Heart left ventricle (tissue), 16 donors: ENCODE measurements around the gene IFNGR1. TPM values are rescaled to one million over a fixed set of nuclear protein-coding genes. Genes with fewer than 3 reads are reported as not detected.

ENCODE experiments used
- ATAC-seq, 4 donors: fragments of 200-7000 bp; cut with Tn5 transposase; one replicate each; pipeline ENCODE4 v1.9.1; 2020 to 2022; ENCODE audit warnings: moderate library complexity in 4 of 4, mild to moderate bottlenecking in 3 of 4, moderate number of reproducible peaks in 1 of 4
- DNase-seq, 5 donors: peaks; one replicate each; pipeline ENCODE4 v3.0.0-alpha.2; 2020
- H3K27ac ChIP-seq, 12 donors: fragments of 200-600 bp; sonication (generic) in 4 of 12; one replicate each; pipeline versions ENCODE4 v1.5.0 to v1.8.0; 2016 to 2022; ENCODE audit warnings: mild to moderate bottlenecking in 2 of 12
- H3K27me3 ChIP-seq, 9 donors: fragments of 200-600 bp; sonication (generic) in 2 of 9; one replicate each; pipeline versions ENCODE4 v1.5.1 to v1.8.0; 2016 to 2022; ENCODE audit warnings: mild to moderate bottlenecking in 3 of 9
- H3K36me3 ChIP-seq, 9 donors: fragments of 200-600 bp; sonication (generic) in 2 of 9; one replicate each; pipeline versions ENCODE4 v1.5.0 to v1.8.0; 2018 to 2022; ENCODE audit warnings: mild to moderate bottlenecking in 2 of 9
- H3K4me1 ChIP-seq, 12 donors: fragments of 200-600 bp; sonication (generic) in 4 of 12; one replicate each; pipeline versions ENCODE4 v1.5.0 to v1.8.0; 2016 to 2022; ENCODE audit warnings: mild to moderate bottlenecking in 3 of 12
- H3K4me3 ChIP-seq, 12 donors: fragments of 200-600 bp; sonication (generic) in 4 of 12; one replicate each; pipeline versions ENCODE4 v1.5.0 to v1.8.0; 2017 to 2022; ENCODE audit warnings: mild to moderate bottlenecking in 9 of 12, moderate library complexity in 4 of 12
- H3K9me3 ChIP-seq, 12 donors: fragments of 200-600 bp; sonication (generic) in 4 of 12; one replicate each; pipeline versions ENCODE4 v1.5.0 to v1.8.0; 2016 to 2022; ENCODE audit warnings: mild to moderate bottlenecking in 1 of 12
- POLR2A ChIP-seq, 2 donors: fragments of 450-650 bp; IDR thresholded peaks; one replicate each; pipeline ENCODE4 v1.6.1; 2017; ENCODE audit warnings: antibody characterized with exemption in 2 of 2, mild to moderate bottlenecking in 2 of 2, moderate library complexity in 2 of 2
- WGBS, 4 donors: extraction: QIAGEN DNeasy Blood & Tissue Kit in 2 of 4; methylation state at CpG; one replicate each; pipeline versions ENCODE4 v1.1.5 to v1.1.7; 2013 to 2018; 5-methylcytosine and 5-hydroxymethylcytosine counted together
- intact Hi-C, 10 donors: fragments of 100-400 bp; cut with DNase I; formaldehyde crosslinking; loops; one replicate each; pipeline versions ENCODE4 v1.11.1 to v1.14.2; 2022
- polyA plus RNA-seq, 2 donors: library from polyadenylated mRNA; stranded (reverse); fragments of 200-250 nt; gene quantifications; one replicate each; pipeline ENCODE4 v1.2.3, GENCODE V29; 2013
- total RNA-seq, 9 donors: library from RNA; depleted of rRNA in 2 of 9; stranded (reverse); fragments of >200 nt in 2 of 9; fragmentation: NEBNext Ultra II Directional in 3 of 9; extraction: Animal tissue kit (Norgen Biotek cat#: 25700) in 3 of 9; gene quantifications; one replicate each; pipeline versions ENCODE4 v1.1.0 to v1.2.4, GENCODE V29; 2016 to 2023
- TF ChIP-seq, protein P1 (sequence below), 12 donors: fragments of 200-600 bp; sonication (generic) in 4 of 12; IDR thresholded peaks; one replicate each; pipeline versions ENCODE4 v1.5.0 to v1.8.0; 2018 to 2022; ENCODE audit warnings: antibody characterized with exemption in 12 of 12, mild to moderate bottlenecking in 5 of 12
- donor health status: ischemic (EF 13 %, LVEDD 7.1; RV severe dilation, severe dysfunction).
- donor health status: healthy with polysubstance abuse.
- donor health status: DM: no; HTN: yes; CAD: no.
- donor health status: DM: no; HTN: no; CAD: no.
- donor health status: ischemic (EF 25% LVEDD 6.9; RV normal size, moderate dysfunction).
- donor health status: ischemic (EF 25% LVEDD 5.7; RV mildly dilated, moderate dysfunction).
- donor health status: healthy.
- donor health status: DM: yes; HTN: yes; CAD: no.
- donor health status: ischemic (EF 35%, LVEDD 5.7; RV mildly dilated, moderate dysfunction).
- donor health status: nonischemic (EF 11% LVEDD 7.7; RV severe dilation, severe dysfunction).
- donor health status: DM: yes; HTN: yes; CAD: no.
- donor health status: PGD.
- donor health status: ischemic (EF 29% LVEDD 5.4; RV normal size, mild dysfunction).
- donor health status: nonischemic (EF 23%, LVEDD 6.1; RV moderate dilation, normal function).

Gene IFNGR1
- total and polyA plus RNA-seq, 11 donors: 68.6 to 152 (median 79.2) TPM

- Histone ChIP-seq H3K27ac (no peak overlapping the region), H3K36me3 (no peaks in the 10 kb centered on the region), H3K27me3 (no peaks in the 10 kb centered on the region), H3K4me1 (peaks cover 0 to 16% (median 5%) of the 10 kb centered on the region in 12 donors), H3K9me3 (peaks cover 0 to 11% (median 3%) of the 10 kb centered on the region in 12 donors), H3K4me3 (no peak overlapping the region)
- no peak for TF ChIP-seq POLR2A (IDR thresholded peaks at IDR 0.05)
- TF ChIP-seq, protein P1, sequence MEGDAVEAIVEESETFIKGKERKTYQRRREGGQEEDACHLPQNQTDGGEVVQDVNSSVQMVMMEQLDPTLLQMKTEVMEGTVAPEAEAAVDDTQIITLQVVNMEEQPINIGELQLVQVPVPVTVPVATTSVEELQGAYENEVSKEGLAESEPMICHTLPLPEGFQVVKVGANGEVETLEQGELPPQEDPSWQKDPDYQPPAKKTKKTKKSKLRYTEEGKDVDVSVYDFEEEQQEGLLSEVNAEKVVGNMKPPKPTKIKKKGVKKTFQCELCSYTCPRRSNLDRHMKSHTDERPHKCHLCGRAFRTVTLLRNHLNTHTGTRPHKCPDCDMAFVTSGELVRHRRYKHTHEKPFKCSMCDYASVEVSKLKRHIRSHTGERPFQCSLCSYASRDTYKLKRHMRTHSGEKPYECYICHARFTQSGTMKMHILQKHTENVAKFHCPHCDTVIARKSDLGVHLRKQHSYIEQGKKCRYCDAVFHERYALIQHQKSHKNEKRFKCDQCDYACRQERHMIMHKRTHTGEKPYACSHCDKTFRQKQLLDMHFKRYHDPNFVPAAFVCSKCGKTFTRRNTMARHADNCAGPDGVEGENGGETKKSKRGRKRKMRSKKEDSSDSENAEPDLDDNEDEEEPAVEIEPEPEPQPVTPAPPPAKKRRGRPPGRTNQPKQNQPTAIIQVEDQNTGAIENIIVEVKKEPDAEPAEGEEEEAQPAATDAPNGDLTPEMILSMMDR (IDR thresholded peaks at IDR 0.05): no peak
- intact Hi-C loops: loop anchor here in 1 of 10 donors (5.0 kb wide), 1 partner anchor 69 kb away; no protein-coding TSS in a partner anchor
- DNase-seq (no peak), ATAC-seq (no peak)
- WGBS, 4 donors: 91 to 94% (median 93%) methylated on average over 5 of the region's 5 CpGs
Observed at GRCh38 chr6:137176729-137177128, 42.5 kb downstream of the IFNGR1 start.

GRCh38 chr6:137175868-137176245 lies 43.3 kb downstream of the IFNGR1 start:
- intact Hi-C loops: loop anchor here in 1 of 10 donors (5.0 kb wide), 1 partner anchor 69 kb away; no protein-coding TSS in a partner anchor
- 36 to 89% (median 70%) methylated on average over 1 of the region's 1 CpG for WGBS, 4 donors
- Histone ChIP-seq H3K27me3 (no peaks in the 10 kb centered on the region), H3K27ac (peak overlapping the region in 9 of 12 donors; percentile 3 to 79 (median 44)), H3K4me3 (no peak overlapping the region), H3K9me3 (peaks cover 0 to 2% (median 0%) of the 10 kb centered on the region in 12 donors), H3K4me1 (peaks cover 0 to 16% (median 5%) of the 10 kb centered on the region in 12 donors), H3K36me3 (no peaks in the 10 kb centered on the region)
- DNase-seq: no peak
- ATAC-seq: no peak
- no peak for TF ChIP-seq POLR2A (IDR thresholded peaks at IDR 0.05)
- TF ChIP-seq, protein P1 (IDR thresholded peaks at IDR 0.05): no peak

DNA sequence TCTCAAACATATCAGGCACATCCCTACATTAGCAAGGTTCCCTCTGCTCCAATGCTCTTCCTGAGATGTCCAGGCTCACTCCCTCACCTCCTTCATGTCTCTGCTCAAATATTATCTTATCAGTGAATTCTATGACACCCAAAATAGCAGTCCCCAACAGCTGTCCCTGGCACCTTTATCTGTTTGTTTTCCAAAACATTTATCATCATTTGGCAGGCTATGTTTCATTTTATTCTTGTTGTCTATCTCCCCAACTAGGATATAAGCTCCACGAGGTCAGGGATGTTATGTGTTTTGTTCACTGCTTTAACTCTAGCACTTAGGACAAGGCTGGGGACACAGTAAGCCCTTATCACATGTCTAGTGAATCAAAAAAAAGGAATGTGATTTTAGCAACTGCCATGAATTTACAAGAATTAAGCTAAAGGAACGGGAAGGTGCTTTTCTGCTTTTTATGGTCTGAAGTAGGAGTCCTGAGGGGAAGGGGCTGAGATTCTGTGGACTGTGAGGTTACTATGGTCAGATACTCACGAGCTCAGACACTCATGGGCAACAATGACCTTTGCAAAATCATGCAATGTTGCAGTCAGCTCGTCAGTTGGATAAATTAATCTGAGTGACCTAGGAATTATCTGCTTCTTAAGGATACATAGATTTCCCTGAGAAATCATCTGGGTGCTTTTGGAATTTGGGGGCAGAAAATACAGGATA lies 43.9 kb downstream of the IFNGR1 start:
- no peak for TF ChIP-seq POLR2A (IDR thresholded peaks at IDR 0.05)
- TF ChIP-seq, protein P1 (IDR thresholded peaks at IDR 0.05): no peak
- Histone ChIP-seq H3K4me3 (no peak overlapping the region), H3K27ac (peak overlapping the region in 10 of 12 donors; percentile 3 to 79 (median 43)), H3K36me3 (no peaks in the 10 kb centered on the region), H3K4me1 (peaks cover 0 to 16% (median 5%) of the 10 kb centered on the region in 12 donors), H3K27me3 (no peaks in the 10 kb centered on the region), H3K9me3 (no peaks in the 10 kb centered on the region)
- DNase-seq (no peak), ATAC-seq (peak; percentile 74 to 90 (median 82))
- intact Hi-C loops: loop anchor here in 1 of 10 donors (5.0 kb wide), 1 partner anchor 68 kb away; no protein-coding TSS in a partner anchor
- 28 to 39% (median 30%) methylated on average over 4 of the region's 4 CpGs for WGBS, 4 donors

DNA sequence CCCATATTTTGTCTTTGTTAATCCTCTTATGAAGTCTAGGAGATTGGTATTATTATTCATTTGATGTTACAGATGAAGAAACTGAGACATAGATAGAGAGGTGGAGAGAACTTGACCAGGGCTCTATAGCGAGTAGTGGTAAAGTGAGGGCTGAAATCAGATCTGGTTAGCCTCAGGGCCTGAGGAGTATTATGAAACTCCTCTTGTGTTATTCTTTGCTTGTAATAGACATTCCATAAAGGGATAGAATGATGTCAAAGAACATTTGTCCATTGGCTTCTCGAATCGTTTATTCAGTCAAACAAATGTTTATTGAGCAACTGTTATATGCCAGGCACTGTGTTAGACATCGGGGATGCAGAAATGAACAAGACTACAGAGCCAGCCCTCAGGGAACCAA lies 45.7 kb downstream of the IFNGR1 start, which contains the start of gene IL22RA2:
IL22RA2 (minus strand) TSS at position 144 of the 400 bp plus-strand sequence. CDS start 11,895 bp downstream, outside the sequence.
- WGBS, 4 donors: 91 to 94% (median 93%) methylated on average over 4 of the region's 4 CpGs
- Histone ChIP-seq H3K4me1 (peaks cover 0 to 16% (median 5%) of the 10 kb centered on the region in 12 donors), H3K27ac (peak within 1 kb of the TSS in 1 of 12 donors; percentile 34), H3K4me3 (no peak within 1 kb of the TSS), H3K27me3 (no peaks in the 10 kb centered on the region), H3K36me3 (no peaks in the 10 kb centered on the region), H3K9me3 (no peaks in the 10 kb centered on the region)
- DNase-seq (no peak), ATAC-seq (no peak)
- TF ChIP-seq, protein P1 (IDR thresholded peaks at IDR 0.05): no peak
- no peak for TF ChIP-seq POLR2A (IDR thresholded peaks at IDR 0.05)
- intact Hi-C loops: no loop called here
